Neutrophil (primary cell): Measurements from ENCODE around the gene SPAG17.

Experiments used
- H3K27ac ChIP-seq: fragments of 200-600 bp; sonication (generic); 2 replicates; pipeline ENCODE4 v1.5.1; 2016; ENCODE audit warnings: mild to moderate bottlenecking, moderate library complexity
- H3K27me3 ChIP-seq: fragments of 200-600 bp; sonication (generic); 2 replicates; pipeline ENCODE4 v1.6.0; 2016; ENCODE audit warnings: mild to moderate bottlenecking
- H3K36me3 ChIP-seq: fragments of 200-600 bp; sonication (generic); 2 replicates; pipeline ENCODE4 v1.5.1; 2017
- H3K4me1 ChIP-seq, 2 experiments: fragments of 200-600 bp in 1 of 2; sonication (generic) in 1 of 2; 1 replicate in 1 of 2; 2 replicates in 1 of 2; pipeline versions ENCODE4 v1.5.1 to v1.6.1; 2013 to 2016; ENCODE audit warnings: low read depth in 1 of 2, low read length in 1 of 2, mild to moderate bottlenecking in 1 of 2, moderate library complexity in 1 of 2; ENCODE audit not compliant: control insufficient read depth in 1 of 2, insufficient read depth in 1 of 2
- H3K4me3 ChIP-seq, 2 experiments: fragments of 200-600 bp in 1 of 2; sonication (generic) in 1 of 2; 1 replicate in 1 of 2; 2 replicates in 1 of 2; pipeline ENCODE4 v1.5.1; 2013 to 2016; ENCODE audit warnings: low read depth in 1 of 2, low read length in 1 of 2, mild to moderate bottlenecking in 1 of 2, moderate library complexity in 1 of 2
- H3K9me3 ChIP-seq: fragments of 200-600 bp; sonication (generic); 2 replicates; pipeline ENCODE4 v1.5.1; 2016
- TF ChIP-seq, protein P1 (sequence below): fragments of 200-600 bp; sonication (generic); IDR thresholded peaks from 2 replicates; pipeline ENCODE4 v1.5.1; 2016; ENCODE audit warnings: antibody characterized with exemption

Gene SPAG17

DNA sequence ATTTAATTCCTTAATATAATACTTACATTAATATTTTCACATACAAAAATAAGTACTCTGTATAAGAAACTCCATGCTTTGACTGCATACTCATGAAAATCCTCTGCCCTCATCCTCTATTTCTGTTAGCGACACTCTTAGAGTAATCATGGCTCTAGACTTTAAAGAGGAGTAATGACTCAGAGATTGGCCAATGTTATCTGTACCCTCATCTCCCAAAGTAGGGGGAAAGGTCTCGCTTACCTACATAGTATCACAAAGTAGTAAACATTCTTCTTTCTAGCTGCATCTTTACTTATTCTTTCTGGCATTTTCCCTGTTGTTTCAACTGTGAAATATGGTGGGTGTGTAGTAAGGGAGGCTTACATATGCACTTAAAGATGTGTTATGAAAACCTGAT lies 29.8 kb upstream of the SPAG17 start:
- Histone ChIP-seq H3K9me3 (no peaks in the 10 kb centered on the region), H3K4me1 (no peaks in the 10 kb centered on the region), H3K27ac (no peak overlapping the region), H3K36me3 (no peaks in the 10 kb centered on the region), H3K4me3 (no peak overlapping the region), H3K27me3 (no peaks in the 10 kb centered on the region)
- TF ChIP-seq, protein P1, sequence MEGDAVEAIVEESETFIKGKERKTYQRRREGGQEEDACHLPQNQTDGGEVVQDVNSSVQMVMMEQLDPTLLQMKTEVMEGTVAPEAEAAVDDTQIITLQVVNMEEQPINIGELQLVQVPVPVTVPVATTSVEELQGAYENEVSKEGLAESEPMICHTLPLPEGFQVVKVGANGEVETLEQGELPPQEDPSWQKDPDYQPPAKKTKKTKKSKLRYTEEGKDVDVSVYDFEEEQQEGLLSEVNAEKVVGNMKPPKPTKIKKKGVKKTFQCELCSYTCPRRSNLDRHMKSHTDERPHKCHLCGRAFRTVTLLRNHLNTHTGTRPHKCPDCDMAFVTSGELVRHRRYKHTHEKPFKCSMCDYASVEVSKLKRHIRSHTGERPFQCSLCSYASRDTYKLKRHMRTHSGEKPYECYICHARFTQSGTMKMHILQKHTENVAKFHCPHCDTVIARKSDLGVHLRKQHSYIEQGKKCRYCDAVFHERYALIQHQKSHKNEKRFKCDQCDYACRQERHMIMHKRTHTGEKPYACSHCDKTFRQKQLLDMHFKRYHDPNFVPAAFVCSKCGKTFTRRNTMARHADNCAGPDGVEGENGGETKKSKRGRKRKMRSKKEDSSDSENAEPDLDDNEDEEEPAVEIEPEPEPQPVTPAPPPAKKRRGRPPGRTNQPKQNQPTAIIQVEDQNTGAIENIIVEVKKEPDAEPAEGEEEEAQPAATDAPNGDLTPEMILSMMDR: no peak

DNA sequence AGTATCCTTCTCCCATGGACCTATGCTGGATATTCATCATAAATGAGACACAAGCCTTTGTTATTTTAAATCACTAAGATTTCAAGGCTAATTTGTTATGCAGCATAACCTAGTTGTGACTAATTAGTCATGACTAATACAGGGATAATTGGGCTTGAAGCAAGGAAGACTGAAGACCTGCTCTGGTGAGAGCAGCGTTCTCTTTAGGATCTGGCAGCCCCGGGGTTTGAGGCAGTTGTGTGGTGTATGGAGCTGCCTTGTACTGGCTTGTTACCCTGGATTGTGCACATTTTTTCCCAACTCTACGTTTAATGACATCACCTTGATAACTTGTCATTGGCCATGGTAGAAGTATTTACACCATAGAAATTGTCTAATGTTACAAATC lies 25.7 kb upstream of the SPAG17 start:
- no peaks in the 10 kb centered on the region for H3K9me3 ChIP-seq
- no peaks in the 10 kb centered on the region for H3K36me3 ChIP-seq
- H3K4me3 ChIP-seq: no peak overlapping the region
- H3K27ac ChIP-seq: no peak overlapping the region
- no peaks in the 10 kb centered on the region for H3K4me1 ChIP-seq
- TF ChIP-seq, protein P1: no peak
- H3K27me3 ChIP-seq: no peaks in the 10 kb centered on the region

DNA sequence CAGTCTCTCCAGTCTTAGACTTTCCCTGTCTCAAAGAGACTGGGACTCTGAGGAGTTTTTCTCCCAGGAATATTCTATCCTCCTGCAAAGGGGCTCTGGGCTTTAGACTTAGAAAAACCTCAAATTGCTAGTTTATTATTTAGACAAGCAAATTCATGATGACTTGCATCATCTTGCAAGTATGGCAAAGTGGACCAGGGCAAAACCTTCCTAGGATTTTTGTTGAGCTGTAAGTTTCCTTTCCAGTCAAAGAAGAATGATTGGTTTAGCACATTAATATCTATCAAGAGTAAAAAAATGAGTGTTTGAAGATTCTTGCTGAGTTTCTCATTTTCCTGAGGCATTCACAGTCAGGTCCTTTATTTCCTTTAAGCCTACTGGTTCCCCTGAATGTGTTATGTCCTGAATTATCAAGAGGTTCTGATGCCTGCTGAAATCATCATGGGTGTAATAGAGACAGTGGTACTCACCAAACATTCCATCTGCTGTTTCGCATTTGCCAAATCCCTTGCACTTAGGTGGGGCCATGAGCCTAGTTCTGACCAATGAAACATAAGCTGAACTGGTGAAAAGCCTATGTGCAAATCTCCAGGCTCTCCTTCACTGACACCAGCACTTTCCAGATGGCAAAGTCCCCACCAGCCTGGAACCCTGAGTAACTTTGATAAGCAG lies 25.2 kb upstream of the SPAG17 start:
- no peaks in the 10 kb centered on the region for H3K9me3 ChIP-seq
- no peak overlapping the region for H3K27ac ChIP-seq
- no peaks in the 10 kb centered on the region for H3K36me3 ChIP-seq
- H3K27me3 ChIP-seq: no peaks in the 10 kb centered on the region
- no peak overlapping the region for H3K4me3 ChIP-seq
- H3K4me1 ChIP-seq: no peaks in the 10 kb centered on the region
- TF ChIP-seq, protein P1: no peak

DNA sequence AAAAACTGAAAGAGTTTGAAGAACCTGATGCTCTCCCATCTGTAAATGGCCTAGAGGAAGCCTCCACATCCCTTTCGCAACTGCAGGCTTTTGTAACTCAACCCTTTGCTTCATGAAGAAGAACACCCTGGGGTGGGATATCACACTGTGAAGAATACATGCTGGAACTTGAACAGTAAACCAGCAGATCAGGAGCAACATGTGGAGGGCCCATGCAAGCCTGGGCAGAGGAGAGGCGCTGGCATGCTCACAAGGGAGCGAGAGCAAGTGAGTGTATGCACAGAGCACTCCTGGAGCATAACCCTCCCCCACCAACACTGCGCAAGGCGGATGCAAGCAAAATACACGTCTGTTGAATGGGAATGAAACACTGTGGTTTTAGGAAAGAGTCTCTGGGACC lies 24.6 kb upstream of the SPAG17 start:
- Histone ChIP-seq H3K9me3 (no peaks in the 10 kb centered on the region), H3K4me1 (no peaks in the 10 kb centered on the region), H3K36me3 (no peaks in the 10 kb centered on the region), H3K4me3 (no peak overlapping the region), H3K27ac (no peak overlapping the region), H3K27me3 (no peaks in the 10 kb centered on the region)
- TF ChIP-seq, protein P1: no peak

DNA sequence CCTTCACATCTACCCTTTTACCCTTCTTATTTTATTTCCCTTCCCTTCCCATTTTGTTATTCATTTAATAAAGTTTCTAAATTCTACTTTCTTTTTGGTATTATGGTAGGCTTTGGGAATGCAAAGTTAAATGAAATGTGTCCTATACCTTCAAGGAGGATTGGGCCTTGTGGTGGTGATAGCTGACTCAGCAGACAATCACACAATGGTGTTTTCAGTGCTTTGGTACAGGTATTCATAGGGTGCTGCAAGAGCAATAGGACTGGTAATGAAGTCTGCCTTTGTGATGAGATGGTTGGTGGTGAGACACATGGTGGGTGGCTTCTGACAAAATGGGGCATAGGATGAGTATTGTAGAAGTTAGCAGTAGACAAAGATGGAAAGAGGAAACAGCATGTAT lies 21.9 kb upstream of the SPAG17 start:
- H3K9me3 ChIP-seq: no peaks in the 10 kb centered on the region
- no peaks in the 10 kb centered on the region for H3K4me1 ChIP-seq
- no peak overlapping the region for H3K4me3 ChIP-seq
- no peak overlapping the region for H3K27ac ChIP-seq
- no peaks in the 10 kb centered on the region for H3K27me3 ChIP-seq
- TF ChIP-seq, protein P1: no peak
- H3K36me3 ChIP-seq: no peaks in the 10 kb centered on the region

DNA sequence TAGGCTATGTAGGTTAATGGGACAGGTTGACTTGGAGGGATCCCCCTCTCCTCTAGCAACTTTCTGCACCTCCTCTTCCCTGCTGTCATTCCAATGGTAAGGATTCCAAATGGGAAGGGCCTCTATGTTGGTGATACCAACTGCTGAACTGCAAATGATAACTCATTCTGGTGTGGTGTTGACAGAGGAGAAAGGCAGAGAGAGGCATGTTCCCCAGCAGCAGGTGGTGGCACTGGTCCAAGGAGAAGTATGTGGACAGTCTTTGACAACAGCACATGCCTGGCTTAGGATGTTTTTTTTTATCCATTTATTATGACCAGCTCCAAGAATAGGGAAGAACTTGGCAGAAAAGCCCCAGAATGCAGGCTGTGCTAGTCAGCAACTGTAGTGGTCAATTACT lies 19.6 kb upstream of the SPAG17 start:
- no peak overlapping the region for H3K27ac ChIP-seq
- no peak overlapping the region for H3K4me3 ChIP-seq
- H3K9me3 ChIP-seq: no peaks in the 10 kb centered on the region
- H3K36me3 ChIP-seq: no peaks in the 10 kb centered on the region
- no peaks in the 10 kb centered on the region for H3K27me3 ChIP-seq
- TF ChIP-seq, protein P1: no peak
- no peaks in the 10 kb centered on the region for H3K4me1 ChIP-seq
